Measurements from ENCODE around the gene GPR108. TPM values are rescaled to one million over a fixed set of nuclear protein-coding genes. Genes with fewer than 3 reads are reported as not detected.

GPR108 gene
- total and polyA plus RNA-seq, 4 donors, result 17.2 to 34.2 (median 30.5) TPM

DNA sequence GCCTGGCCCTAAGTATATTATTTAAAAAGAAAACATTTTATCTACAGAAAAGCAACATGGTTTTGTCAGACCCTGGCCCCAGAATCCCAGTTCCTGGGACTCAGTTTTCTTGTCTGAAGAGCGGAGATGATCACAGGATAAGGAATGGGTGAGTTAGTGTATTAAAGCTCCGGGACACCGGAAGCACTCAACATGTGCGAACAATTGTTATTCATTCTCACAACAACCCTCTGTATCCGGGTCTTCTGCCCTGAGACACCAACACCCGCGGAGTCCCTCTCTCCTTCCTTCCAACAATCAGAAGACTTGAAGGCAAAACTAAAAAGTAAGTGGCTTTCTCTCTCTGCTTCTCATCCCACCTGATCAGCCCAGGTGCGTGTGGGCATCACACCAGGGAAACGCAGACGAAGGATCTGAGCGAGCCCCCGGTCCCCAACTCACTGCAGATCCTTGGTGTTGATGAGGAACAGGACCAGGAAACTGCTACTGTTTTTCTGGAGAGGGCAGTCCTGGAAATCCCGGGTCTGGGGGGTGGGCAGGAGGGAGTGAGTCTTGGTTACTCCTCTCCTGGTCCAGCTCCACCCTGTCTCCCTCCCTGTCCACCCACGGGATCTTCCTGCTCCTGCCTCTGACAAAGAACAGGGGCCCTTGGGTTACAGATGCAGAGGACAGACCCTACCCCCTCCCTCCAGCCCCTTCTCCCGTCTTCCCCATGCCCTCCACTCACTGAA lies 2.0 kb downstream of the GPR108 start:
- no peak for DNase-seq (ENCODE audit: low spot score)
- 83% methylated on average over 15 of the region's 15 CpGs for WGBS
- Histone ChIP-seq H3K9ac (ENCODE audit: low read depth in 1 of 2, low read length in 2 of 2) (peak overlapping the region in 1 of 2 donors; percentile 18), H3K4me3 (ENCODE audit: low read depth in 1 of 3, low read length in 3 of 3) (no peak overlapping the region), H3K27me3 (ENCODE audit: control insufficient read depth in 4 of 4, insufficient read depth in 4 of 4, low read length in 3 of 4) (no peaks in the 10 kb centered on the region), H3K27ac (ENCODE audit: low read depth in 1 of 2, low read length in 2 of 2) (peak overlapping the region; percentile 94 to 96), H3K9me3 (ENCODE audit: control insufficient read depth in 4 of 4, low read length in 3 of 4) (no peaks in the 10 kb centered on the region), H3K36me3 (ENCODE audit: control insufficient read depth in 4 of 4, insufficient read depth in 3 of 4, low read depth in 1 of 4, low read length in 3 of 4) (peaks cover 2 to 11% (median 3%) of the 10 kb centered on the region in 4 donors), H3K4me1 (ENCODE audit: control insufficient read depth in 4 of 4, insufficient read depth in 4 of 4, low read length in 3 of 4) (peaks cover 10 to 50% (median 36%) of the 10 kb centered on the region in 4 donors)
- TF ChIP-seq FOXA1 (IDR thresholded peaks at IDR 0.05), result no peak
- no peak for TF ChIP-seq FOXA2 (IDR thresholded peaks at IDR 0.05)
- TF ChIP-seq ATF3 (IDR thresholded peaks at IDR 0.05), result no peak
- TF ChIP-seq HNF4G (IDR thresholded peaks at IDR 0.05), result no peak
- TF ChIP-seq TAF1 (conservative IDR thresholded peaks at IDR 0.05), result no peak
- no peak for TF ChIP-seq RAD21 (IDR thresholded peaks at IDR 0.05)
- no peak for TF ChIP-seq JUND (IDR thresholded peaks at IDR 0.05)
- TF ChIP-seq SP1 (IDR thresholded peaks at IDR 0.05), result no peak
- no peak for TF ChIP-seq REST (IDR thresholded peaks at IDR 0.05)
- TF ChIP-seq NR2F2 (IDR thresholded peaks at IDR 0.05), result no peak
- TF ChIP-seq, protein P1, sequence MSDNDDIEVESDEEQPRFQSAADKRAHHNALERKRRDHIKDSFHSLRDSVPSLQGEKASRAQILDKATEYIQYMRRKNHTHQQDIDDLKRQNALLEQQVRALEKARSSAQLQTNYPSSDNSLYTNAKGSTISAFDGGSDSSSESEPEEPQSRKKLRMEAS (IDR thresholded peaks at IDR 0.05), result no peak
- TF ChIP-seq RXRA (IDR thresholded peaks at IDR 0.05), result no peak
- no peak for TF ChIP-seq HNF4A (conservative IDR thresholded peaks at IDR 0.05)
- no peak for TF ChIP-seq EGR1 (IDR thresholded peaks at IDR 0.05; ENCODE audit: low read depth in 2 of 2)
- TF ChIP-seq CTCF (IDR thresholded peaks at IDR 0.05; ENCODE audit: low read depth, low read length, missing input control), result no peak
- TF ChIP-seq GABPA (IDR thresholded peaks at IDR 0.05 in 1 of 2, conservative IDR thresholded peaks at IDR 0.05 in 1 of 2), result no peak
- TF ChIP-seq YY1 (IDR thresholded peaks at IDR 0.05), result no peak
- TF ChIP-seq, protein P2, sequence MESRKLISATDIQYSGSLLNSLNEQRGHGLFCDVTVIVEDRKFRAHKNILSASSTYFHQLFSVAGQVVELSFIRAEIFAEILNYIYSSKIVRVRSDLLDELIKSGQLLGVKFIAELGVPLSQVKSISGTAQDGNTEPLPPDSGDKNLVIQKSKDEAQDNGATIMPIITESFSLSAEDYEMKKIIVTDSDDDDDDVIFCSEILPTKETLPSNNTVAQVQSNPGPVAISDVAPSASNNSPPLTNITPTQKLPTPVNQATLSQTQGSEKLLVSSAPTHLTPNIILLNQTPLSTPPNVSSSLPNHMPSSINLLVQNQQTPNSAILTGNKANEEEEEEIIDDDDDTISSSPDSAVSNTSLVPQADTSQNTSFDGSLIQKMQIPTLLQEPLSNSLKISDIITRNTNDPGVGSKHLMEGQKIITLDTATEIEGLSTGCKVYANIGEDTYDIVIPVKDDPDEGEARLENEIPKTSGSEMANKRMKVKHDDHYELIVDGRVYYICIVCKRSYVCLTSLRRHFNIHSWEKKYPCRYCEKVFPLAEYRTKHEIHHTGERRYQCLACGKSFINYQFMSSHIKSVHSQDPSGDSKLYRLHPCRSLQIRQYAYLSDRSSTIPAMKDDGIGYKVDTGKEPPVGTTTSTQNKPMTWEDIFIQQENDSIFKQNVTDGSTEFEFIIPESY (IDR thresholded peaks at IDR 0.05), result no peak
